NCI-H460 (cell line): Measurements from ENCODE around the gene ETS2. TPM values are rescaled to one million over a fixed set of nuclear protein-coding genes. Genes with fewer than 3 reads are reported as not detected.
A peak's percentile ranks its signal among the peaks of the same experiment; 100 is the strongest.

Source experiments
- DNase-seq: peaks from one replicate; pipeline ENCODE4 v3.0.0-alpha.2; 2016; ENCODE audit warnings: low read depth; ENCODE audit errors: extremely low read depth
- total RNA-seq: library from RNA; depleted of rRNA; stranded (reverse); fragments of >200 nt; shearing (Covaris generic); gene quantifications from 2 replicates; pipeline ENCODE4 v1.2.3, GENCODE V29; 2014

Gene ETS2
- total RNA-seq, 1 experiment from 2014 or later, result 7.2 TPM

GRCh38 chr21:38800046-38800758 is 5.5 kb upstream of the ETS2 start:
- DNase-seq, result no peak

- no peak for DNase-seq
These were observed 4.6 kb upstream of the ETS2 start for GRCh38 chr21:38800924-38801744.

- DNase-seq, result no peak
These were observed 3.4 kb upstream of the ETS2 start for GRCh38 chr21:38802050-38803026.

GRCh38 chr21:38803075-38803660 is 2.6 kb upstream of the ETS2 start:
- no peak for DNase-seq

GRCh38 chr21:38804030-38804788 is 1.5 kb upstream of the ETS2 start:
- DNase-seq, result no peak

- peak; percentile 34 for DNase-seq
These were observed 871 bp upstream of the ETS2 start for GRCh38 chr21:38804789-38805327.

GRCh38 chr21:38806153-38806941 is 618 bp downstream of the ETS2 start:
- no peak for DNase-seq

- no peak for DNase-seq
These were observed 1.2 kb downstream of the ETS2 start for GRCh38 chr21:38806942-38807284.

- DNase-seq, result no peak
These were observed 1.7 kb downstream of the ETS2 start for GRCh38 chr21:38807441-38807871.

GRCh38 chr21:38807986-38808385 is 2.3 kb downstream of the ETS2 start:
- no peak for DNase-seq

- no peak for DNase-seq
These were observed 3.6 kb downstream of the ETS2 start for GRCh38 chr21:38809198-38809878.

- no peak for DNase-seq
These were observed 4.5 kb downstream of the ETS2 start for GRCh38 chr21:38810034-38810825.

- DNase-seq, result no peak
These were observed 5.1 kb downstream of the ETS2 start for GRCh38 chr21:38810826-38811164.

GRCh38 chr21:38811257-38811656 is 5.5 kb downstream of the ETS2 start:
- DNase-seq, result no peak

GRCh38 chr21:38813143-38813542 is 7.4 kb downstream of the ETS2 start:
- no peak for DNase-seq

GRCh38 chr21:38813547-38813946 is 7.8 kb downstream of the ETS2 start:
- no peak for DNase-seq
